H1 (cell line): ENCODE measurements around the gene LIMS1. TPM values are rescaled to one million over a fixed set of nuclear protein-coding genes. Genes with fewer than 3 reads are reported as not detected.

ENCODE experiments used
- CTCF ChIA-PET: fragments of 300-600 bp; sonication (Branson Sonifier 250); formaldehyde crosslinking; loops from one replicate; lab custom pipeline; 2021; ENCODE audit not compliant: partially characterized antibody; lab: Charles Lee
- POLR2A ChIA-PET: fragments of 300-600 bp; sonication (Branson Sonifier 250); formaldehyde crosslinking; loops from one replicate; lab custom pipeline; 2021; ENCODE audit warnings: inconsistent platforms; ENCODE audit not compliant: partially characterized antibody; lab: Charles Lee
- DNase-seq, 2 experiments: peaks; one replicate each; pipeline versions ENCODE4 v3.0.0 to v3.0.0-alpha.2; 2010 to 2022; ENCODE audit warnings: low spot score in 2 of 2, low read depth in 1 of 2, mixed read lengths in 1 of 2
- FAIRE-seq: peaks from 2 replicates; lab custom pipeline; 2011; peaks lifted over from hg19 to GRCh38; lab: Jason Lieb, UNC
- H2AFZ ChIP-seq: 2 replicates; pipeline ENCODE4 v1.8.1; 2012; ENCODE audit warnings: low read length, inconsistent platforms
- H2AK5ac ChIP-seq: 2 replicates; pipeline ENCODE4 v1.6.1; 2013; ENCODE audit warnings: low read depth, low read length
- H2BK120ac ChIP-seq: replicated peaks from 2 replicates; pipeline ENCODE3; 2013; ENCODE audit warnings: low read depth, low read length, inconsistent platforms
- H2BK12ac ChIP-seq: 2 replicates; pipeline ENCODE4 v1.6.1; 2013; ENCODE audit warnings: low read depth, low read length
- H2BK15ac ChIP-seq: 2 replicates; pipeline ENCODE4 v1.6.1; 2013; ENCODE audit warnings: low read length
- H2BK20ac ChIP-seq: 2 replicates; pipeline ENCODE4 v1.6.1; 2013; ENCODE audit warnings: low read length
- H2BK5ac ChIP-seq: 2 replicates; pipeline ENCODE4 v1.6.1; 2013; ENCODE audit warnings: low read depth, low read length
- H3K14ac ChIP-seq: 2 replicates; pipeline ENCODE4 v1.6.1; 2013; ENCODE audit warnings: inconsistent platforms; ENCODE audit not compliant: insufficient read length
- H3K18ac ChIP-seq: 2 replicates; pipeline ENCODE4 v1.6.1; 2013; ENCODE audit warnings: low read length; ENCODE audit errors: extremely low read depth
- H3K23ac ChIP-seq: 2 replicates; pipeline ENCODE4 v1.6.1; 2013; ENCODE audit warnings: inconsistent platforms; ENCODE audit not compliant: insufficient read length
- H3K23me2 ChIP-seq: 2 replicates; pipeline ENCODE4 v1.6.1; 2013; ENCODE audit warnings: low read depth, low read length
- H3K27ac ChIP-seq: 2 replicates; pipeline ENCODE4 v1.6.1; 2011; ENCODE audit warnings: low read depth, low read length, inconsistent platforms
- H3K27me3 ChIP-seq, 4 experiments: replicated peaks in 1 of 4; 1 replicate in 1 of 4; 2 replicates in 3 of 4; pipeline versions ENCODE4 v1.6.1 to v1.8.1; 2011 to 2013; ENCODE audit warnings: low read length in 3 of 4, mild to moderate bottlenecking in 3 of 4, inconsistent platforms in 2 of 4, mixed read lengths in 2 of 4, moderate library complexity in 1 of 4; ENCODE audit not compliant: control insufficient read depth in 3 of 4, insufficient read depth in 3 of 4; ENCODE audit errors: extremely low read depth in 1 of 4
- H3K36me3 ChIP-seq, 4 experiments: 2 replicates each; pipeline versions ENCODE4 v1.6.1 to v1.8.1; 2011 to 2013; ENCODE audit warnings: mild to moderate bottlenecking in 4 of 4, low read length in 3 of 4, moderate library complexity in 2 of 4, control low read depth in 1 of 4, inconsistent platforms in 1 of 4; ENCODE audit not compliant: insufficient read depth in 4 of 4, control insufficient read depth in 2 of 4
- H3K4ac ChIP-seq: replicated peaks from 2 replicates; pipeline ENCODE3; 2013; ENCODE audit warnings: low read length, low read depth, mixed read lengths, inconsistent platforms; ENCODE audit not compliant: insufficient read length
- H3K4me1 ChIP-seq, 4 experiments: replicated peaks in 1 of 4; 1 replicate in 1 of 4; 2 replicates in 3 of 4; pipeline versions ENCODE4 v1.6.1 to v1.8.1; 2011 to 2013; ENCODE audit warnings: low read length in 3 of 4, inconsistent platforms in 2 of 4, mixed read lengths in 1 of 4; ENCODE audit not compliant: insufficient read depth in 4 of 4, control insufficient read depth in 3 of 4
- H3K4me2 ChIP-seq, 2 experiments: 2 replicates each; pipeline versions ENCODE4 v1.6.1 to v1.8.1; 2011 to 2013; ENCODE audit warnings: low read depth in 2 of 2, low read length in 2 of 2, control low read depth in 1 of 2, inconsistent platforms in 1 of 2, mild to moderate bottlenecking in 1 of 2; ENCODE audit not compliant: insufficient read depth in 1 of 2
- H3K4me3 ChIP-seq, 4 experiments: fragments of 200-600, 300-600 bp in 1 of 4; sonication (generic), shearing (Covaris generic), sonication (Bioruptor Twin) in 1 of 4; 2 replicates each; pipeline versions ENCODE4 v1.5.1 to v1.8.1; 2011 to 2016; ENCODE audit warnings: low read length in 4 of 4, low read depth in 3 of 4, control low read depth in 2 of 4, inconsistent platforms in 2 of 4, mild to moderate bottlenecking in 2 of 4, mixed read lengths in 1 of 4, moderate library complexity in 1 of 4; ENCODE audit not compliant: insufficient read depth in 2 of 4; ENCODE audit errors: extremely low read depth in 1 of 4
- H3K56ac ChIP-seq: replicated peaks from 2 replicates; pipeline ENCODE3; 2013; ENCODE audit warnings: low read depth, mild to moderate bottlenecking, mixed read lengths, low read length, inconsistent platforms; ENCODE audit not compliant: insufficient read length
- H3K79me1 ChIP-seq: 2 replicates; pipeline ENCODE4 v1.6.1; 2013; ENCODE audit warnings: low read depth, low read length, control low read depth
- H3K79me2 ChIP-seq, 2 experiments: 2 replicates each; pipeline versions ENCODE4 v1.6.1 to v1.8.1; 2012 to 2013; ENCODE audit warnings: low read length in 2 of 2, mild to moderate bottlenecking in 2 of 2, inconsistent platforms in 1 of 2; ENCODE audit not compliant: insufficient read depth in 2 of 2, control insufficient read depth in 1 of 2
- H3K9ac ChIP-seq, 4 experiments: replicated peaks in 1 of 4; 1 replicate in 1 of 4; 2 replicates in 3 of 4; pipeline versions ENCODE4 v1.6.1 to v1.8.1; 2011 to 2013; ENCODE audit warnings: low read depth in 3 of 4, low read length in 3 of 4, control low read depth in 2 of 4, mild to moderate bottlenecking in 2 of 4, moderate library complexity in 2 of 4, inconsistent platforms in 1 of 4; ENCODE audit errors: extremely low read depth in 1 of 4
- H3K9me3 ChIP-seq, 2 experiments: 2 replicates each; pipeline versions ENCODE4 v1.6.1 to v1.8.1; 2012 to 2013; ENCODE audit warnings: mild to moderate bottlenecking in 2 of 2, moderate library complexity in 2 of 2, control low read depth in 1 of 2, inconsistent platforms in 1 of 2, low read depth in 1 of 2, low read length in 1 of 2, mixed read lengths in 1 of 2; ENCODE audit not compliant: insufficient read depth in 2 of 2
- H4K20me1 ChIP-seq, 2 experiments: replicated peaks in 1 of 2; 2 replicates each; pipeline versions ENCODE3 to v1.8.1; 2011 to 2013; ENCODE audit warnings: inconsistent platforms in 2 of 2, low read length in 2 of 2, mild to moderate bottlenecking in 1 of 2; ENCODE audit not compliant: insufficient read depth in 2 of 2, control insufficient read depth in 1 of 2
- H4K5ac ChIP-seq: 2 replicates; pipeline ENCODE4 v1.6.1; 2013; ENCODE audit warnings: low read length, low read depth, mixed read lengths, inconsistent platforms; ENCODE audit not compliant: insufficient read length
- H4K8ac ChIP-seq: 2 replicates; pipeline ENCODE4 v1.8.0; 2013; ENCODE audit warnings: mild to moderate bottlenecking, moderate library complexity, low read length, inconsistent platforms; ENCODE audit not compliant: insufficient read depth; ENCODE audit errors: extremely low read depth
- H4K91ac ChIP-seq: replicated peaks from 2 replicates; pipeline ENCODE3; 2013; ENCODE audit warnings: low read length, mixed read lengths, inconsistent platforms; ENCODE audit not compliant: insufficient read length
- BCL11A ChIP-seq, 2 experiments: IDR thresholded peaks; one replicate each; pipeline ENCODE4 v1.6.1; 2011; ENCODE audit warnings: low read depth in 2 of 2, low read length in 2 of 2, mild to moderate bottlenecking in 2 of 2
- FOSL1 ChIP-seq: IDR thresholded peaks from 2 replicates; pipeline ENCODE4 v1.6.1; 2011; ENCODE audit warnings: mild to moderate bottlenecking, low read depth, low read length, moderate library complexity; ENCODE audit not compliant: insufficient read depth
- SP4 ChIP-seq: IDR thresholded peaks from 2 replicates; pipeline ENCODE4 v1.6.1; 2012; ENCODE audit warnings: low read length, inconsistent platforms
- WGBS, 2 experiments: shearing (Covaris generic) in 1 of 2; methylation state at CpG; one replicate each; pipeline versions ENCODE4 v1.1.6 to v1.1.7; 2013 to 2015; ENCODE audit warnings: low lambda C conversion rate in 2 of 2, mixed read lengths in 2 of 2, inconsistent platforms in 1 of 2, low coverage in 1 of 2, missing lambda C conversion rate in 1 of 2; ENCODE audit not compliant: insufficient replicate concordance in 2 of 2, insufficient coverage in 1 of 2, insufficient read length in 1 of 2; ENCODE audit errors: extremely low coverage in 1 of 2, missing lambda C conversion rate in 1 of 2; 5-methylcytosine and 5-hydroxymethylcytosine counted together
- polyA plus RNA-seq, 7 experiments: library from polyadenylated mRNA; depleted of rRNA in 3 of 7; stranded (reverse) in 5 of 7; unstranded in 2 of 7; fragments of >200 nt in 5 of 7; fragments of 200-250 nt in 2 of 7; gene quantifications; 1 replicate in 5 of 7; 2 replicates in 1 of 7; 4 replicates in 1 of 7; pipeline versions ENCODE4 v1.2.1 to v1.2.3, GENCODE V29; 2011 to 2013; ENCODE audit warnings: missing spikeins in 2 of 7, mixed read lengths in 2 of 7
- total RNA-seq: library from RNA; stranded (reverse); fragmentation: NEBNext Ultra II Directional; extraction: Animal tissue kit (Norgen Biotek cat#: 25700); gene quantifications from 2 replicates; pipeline ENCODE4 v1.2.1, GENCODE V29; 2021
- TF ChIP-seq, protein P1 (sequence below): IDR thresholded peaks from 2 replicates; pipeline ENCODE4 v1.6.1; 2012; ENCODE audit warnings: inconsistent platforms

LIMS1 gene
- total and polyA plus RNA-seq, 2 of the 8 experiments (the other 6 are each of a cell fraction or from before 2014, with no cell fraction given) = 24.1 to 36.7 TPM

DNA sequence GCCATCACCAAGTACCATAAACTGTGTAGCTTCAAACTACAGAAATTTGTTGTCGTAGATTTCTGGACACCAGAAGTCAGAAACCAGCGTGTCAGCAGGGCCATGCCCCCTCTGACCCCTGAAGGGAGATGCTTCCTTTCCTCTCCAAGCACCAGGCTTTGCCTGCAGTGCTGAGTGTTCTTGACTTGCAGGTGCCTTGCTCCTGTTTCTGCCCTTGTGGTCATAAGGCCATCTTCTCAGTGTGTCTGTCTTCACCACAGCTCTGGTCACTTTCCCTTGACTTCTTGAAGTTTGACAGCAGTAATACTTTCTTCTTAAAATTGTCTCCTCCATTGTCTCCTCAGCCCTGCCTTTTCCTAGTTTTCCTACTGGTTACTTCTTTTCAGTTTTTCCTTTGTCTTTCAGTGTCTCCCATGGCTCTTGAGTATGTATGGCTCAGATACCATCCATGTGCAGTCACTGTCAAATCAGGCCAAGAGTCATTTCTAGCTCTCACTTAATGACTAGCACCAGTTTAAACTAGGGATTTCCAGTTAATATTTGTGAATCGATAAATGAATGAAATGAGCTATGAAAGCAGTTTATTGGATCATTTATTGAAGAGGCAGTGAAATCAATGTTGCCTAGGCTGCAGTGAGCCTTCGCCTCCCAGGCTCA, 93.8 kb downstream of the LIMS1 start:
- 94% methylated on average over 4 of the region's 4 CpGs; no CpG with 5 or more reads in 1 of the 2 experiments for WGBS, 2 experiments
- no peak overlapping the region for H3K18ac ChIP-seq
- no peak overlapping the region for H3K14ac ChIP-seq
- H2AFZ ChIP-seq = no peak overlapping the region
- no peak overlapping the region for H3K4ac ChIP-seq
- H3K23me2 ChIP-seq = no peaks in the 10 kb centered on the region
- TF ChIP-seq, protein P1, sequence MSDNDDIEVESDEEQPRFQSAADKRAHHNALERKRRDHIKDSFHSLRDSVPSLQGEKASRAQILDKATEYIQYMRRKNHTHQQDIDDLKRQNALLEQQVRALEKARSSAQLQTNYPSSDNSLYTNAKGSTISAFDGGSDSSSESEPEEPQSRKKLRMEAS = no peak
- no peak for TF ChIP-seq FOSL1
- TF ChIP-seq BCL11A (IDR thresholded peaks at IDR 0.05; ENCODE audit: low read depth in 2 of 2, low read length in 2 of 2) = no peak
- TF ChIP-seq SP4 = no peak
- TF ChIP-seq, all 59 proteins: peak for 0
- Histone ChIP-seq H2BK12ac (no peak overlapping the region), H3K23ac (no peak overlapping the region), H2BK5ac (no peak overlapping the region), H3K9ac (no peak overlapping the region), H3K9me3 (no peaks in the 10 kb centered on the region), H2BK15ac (no peak overlapping the region), H3K79me2 (peaks cover 0 to 8% of the 10 kb centered on the region in 2 experiments; a peak in 1 of 4 replicates), H3K4me3 (no peak overlapping the region), H4K8ac (no peak overlapping the region), H2BK20ac (no peak overlapping the region), H4K91ac (no peak overlapping the region), H4K20me1 (no peaks in the 10 kb centered on the region), H2AK5ac (no peak overlapping the region), H2BK120ac (no peak overlapping the region), H3K4me2 (no peak overlapping the region), H3K79me1 (no peaks in the 10 kb centered on the region; the same call in 1 of the 2 replicates), H3K27ac (no peak overlapping the region), H3K36me3 (no peaks in the 10 kb centered on the region), H3K56ac (no peak overlapping the region), H3K4me1 (0 out of 7 replicates have a peak, but pooled peaks cover 0 to 2% (median 0%) of the 10 kb centered on the region in 4 experiments), H4K5ac (peak overlapping the region; percentile 6), H3K27me3 (no peaks in the 10 kb centered on the region)
- ChIA-PET POLR2A (no interaction called here), CTCF (interaction anchor here (0.6 to 10.4 kb wide), 5 partner anchors 8 to 173 kb away, joined by 3 to 167 read pairs (median 3); no protein-coding TSS in a partner anchor)
- DNase-seq (no peak), FAIRE-seq (no peak)
